ENCODE data around the gene RRBP1.

Gene RRBP1

GRCh38 chr20:17664025-17664633, 17.9 kb downstream of the RRBP1 start:
- TF ChIP-seq CTCF (IDR thresholded peaks at IDR 0.05): no peak

GRCh38 chr20:17663486-17663885, 18.6 kb downstream of the RRBP1 start:
- no peak for TF ChIP-seq CTCF (IDR thresholded peaks at IDR 0.05)

DNA sequence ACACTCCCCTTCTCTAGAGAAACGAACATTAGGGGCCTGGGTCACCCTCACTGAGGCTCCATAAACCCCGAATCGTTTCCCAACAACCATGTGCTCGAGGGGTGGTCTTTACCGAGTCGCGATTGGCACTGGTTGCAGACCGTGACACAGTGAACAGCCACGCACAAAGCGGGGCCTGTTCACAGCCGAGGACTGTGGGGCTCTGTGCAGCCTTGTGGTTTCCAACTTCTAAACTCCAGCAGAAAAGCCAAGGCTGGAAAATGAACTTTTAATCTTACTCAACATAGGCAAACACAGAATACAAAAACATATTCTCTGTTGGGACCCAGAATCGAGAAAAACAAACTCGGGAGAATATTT, 19.0 kb downstream of the RRBP1 start:
- no peak for TF ChIP-seq CTCF (IDR thresholded peaks at IDR 0.05)

GRCh38 chr20:17662333-17663039, 19.6 kb downstream of the RRBP1 start:
- no peak for TF ChIP-seq CTCF (IDR thresholded peaks at IDR 0.05)

GRCh38 chr20:17661121-17661744, 20.8 kb downstream of the RRBP1 start:
- TF ChIP-seq CTCF (IDR thresholded peaks at IDR 0.05): no peak

DNA sequence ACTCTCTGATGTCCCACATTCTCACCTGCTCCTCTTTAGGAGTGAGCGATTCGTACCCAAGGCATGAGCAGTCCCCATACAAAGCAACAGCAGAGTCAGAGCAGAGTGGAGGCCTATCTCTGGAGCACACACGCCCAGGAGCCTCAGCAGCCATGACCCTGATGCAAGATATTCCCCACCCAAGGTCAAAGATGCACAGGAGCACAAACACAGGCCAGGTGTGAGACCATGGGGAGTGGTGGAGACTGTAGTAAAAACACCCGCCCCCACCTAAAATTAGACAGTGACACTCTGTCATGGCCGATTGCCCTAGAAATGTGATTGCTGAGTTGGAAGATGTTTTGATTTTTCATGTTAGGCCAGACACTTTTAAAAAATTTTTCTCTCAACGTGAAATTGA, 21.4 kb downstream of the RRBP1 start:
- TF ChIP-seq CTCF (IDR thresholded peaks at IDR 0.05): no peak

- no peak for TF ChIP-seq CTCF (IDR thresholded peaks at IDR 0.05)
Measured at GRCh38 chr20:17659801-17660200, 22.2 kb downstream of the RRBP1 start.
